ENCODE data around the gene ARID5B.

The ARID5B gene

GRCh38 chr10:61943674-61944378 is 42.3 kb downstream of the ARID5B start:
- DNase-seq, result no peak

- no peak for DNase-seq
These were observed 43.1 kb downstream of the ARID5B start for GRCh38 chr10:61944410-61945147.

GRCh38 chr10:61949687-61950086 is 48.2 kb downstream of the ARID5B start:
- DNase-seq, result no peak

GRCh38 chr10:61950449-61951143 is 49.1 kb downstream of the ARID5B start:
- DNase-seq, result no peak

GRCh38 chr10:61951144-61951483 is 49.6 kb downstream of the ARID5B start:
- no peak for DNase-seq

GRCh38 chr10:61952028-61952674 is 50.7 kb downstream of the ARID5B start:
- DNase-seq, result no peak

GRCh38 chr10:61953183-61953582 is 51.7 kb downstream of the ARID5B start:
- DNase-seq, result no peak

- DNase-seq, result no peak
These were observed 56.3 kb downstream of the ARID5B start for GRCh38 chr10:61957806-61958205.

- DNase-seq, result no peak
These were observed 56.8 kb downstream of the ARID5B start for GRCh38 chr10:61958311-61958710.

- DNase-seq, result no peak
These were observed 57.3 kb downstream of the ARID5B start for GRCh38 chr10:61958805-61959204.

- no peak for DNase-seq
These were observed 58.3 kb downstream of the ARID5B start for GRCh38 chr10:61959814-61960213.

- no peak for DNase-seq
These were observed 59.1 kb downstream of the ARID5B start for GRCh38 chr10:61960396-61961120.

GRCh38 chr10:61961278-61961677 is 59.8 kb downstream of the ARID5B start:
- no peak for DNase-seq

GRCh38 chr10:61962971-61963370 is 61.5 kb downstream of the ARID5B start:
- no peak for DNase-seq

GRCh38 chr10:61963669-61964058 is 62.2 kb downstream of the ARID5B start:
- DNase-seq, result no peak

GRCh38 chr10:61964059-61964709 is 62.7 kb downstream of the ARID5B start:
- DNase-seq, result no peak

GRCh38 chr10:61964949-61965702 is 63.6 kb downstream of the ARID5B start:
- DNase-seq, result no peak

- DNase-seq, result no peak
These were observed 64.3 kb downstream of the ARID5B start for GRCh38 chr10:61965703-61966395.

GRCh38 chr10:61967298-61967697 is 65.8 kb downstream of the ARID5B start:
- DNase-seq, result no peak

GRCh38 chr10:61970182-61971002 is 68.9 kb downstream of the ARID5B start:
- DNase-seq, result no peak
